Measurements from ENCODE around the gene RPLP1.
"Not testable (repeated sequence)": the region's sequence is repeated elsewhere in the genome, so short reads cannot be mapped to it uniquely, and the experiment has no call there.

Gene RPLP1

DNA sequence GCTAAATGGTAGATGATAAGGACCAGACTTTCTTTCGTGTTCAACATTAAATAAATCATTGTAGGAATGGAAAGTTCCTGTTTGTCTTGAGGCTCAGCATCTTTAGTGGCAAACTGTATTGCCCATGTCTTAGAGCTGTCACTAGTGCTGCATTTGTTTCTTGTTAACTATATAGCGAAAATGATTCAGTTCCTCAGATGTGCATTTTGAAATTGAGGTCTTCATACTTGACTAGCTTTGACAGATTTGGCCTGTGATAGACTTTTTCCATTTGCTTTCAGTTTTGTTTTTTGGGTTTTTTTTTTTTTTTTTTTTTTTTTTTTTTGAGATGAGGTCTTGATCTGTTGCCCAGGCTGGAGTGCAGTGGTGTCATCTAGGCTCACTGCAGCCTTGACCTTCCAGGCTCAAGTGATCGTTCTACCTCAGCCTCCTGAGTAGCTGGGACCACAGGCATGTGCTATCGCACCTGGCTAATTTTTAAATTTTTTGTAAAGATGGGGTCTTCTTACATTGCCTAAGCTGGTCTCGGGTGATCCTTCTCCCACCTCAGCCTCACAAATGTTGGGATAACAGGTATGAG, 9.5 kb upstream of the RPLP1 start:
- no peak for DNase-seq (ENCODE audit: insufficient read length)
- peak; percentile 42 for FAIRE-seq
- TF ChIP-seq POLR2AphosphoS5 (IDR thresholded peaks at IDR 0.05; ENCODE audit: low read depth, low read length) (no peak), TAF1 (IDR thresholded peaks at IDR 0.05; ENCODE audit: borderline replicate concordance, low read depth, low read length) (no peak), POLR2A (IDR thresholded peaks at IDR 0.05; ENCODE audit: low read depth, low read length) (no peak)

DNA sequence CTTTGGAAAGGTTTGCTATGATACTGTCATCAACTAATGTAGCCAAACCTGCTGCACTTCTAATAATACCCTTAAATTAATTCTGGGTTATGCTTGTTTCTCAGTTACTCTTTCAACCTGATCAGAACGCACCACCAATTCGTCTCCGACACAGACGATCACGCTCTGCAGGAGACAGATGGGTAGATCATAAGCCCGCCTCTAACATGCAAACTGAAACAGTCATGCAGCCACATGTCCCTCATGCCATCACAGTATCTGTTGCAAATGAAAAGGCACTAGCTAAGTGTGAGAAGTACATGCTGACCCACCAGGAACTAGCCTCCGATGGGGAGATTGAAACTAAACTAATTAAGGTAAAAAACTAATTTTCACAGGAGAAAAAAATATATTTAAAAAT, 7.9 kb upstream of the RPLP1 start:
- FAIRE-seq (no peak), DNase-seq (ENCODE audit: insufficient read length) (no peak)
- no peak for TF ChIP-seq POLR2AphosphoS5 (IDR thresholded peaks at IDR 0.05; ENCODE audit: low read depth, low read length)
- TF ChIP-seq POLR2A (IDR thresholded peaks at IDR 0.05; ENCODE audit: low read depth, low read length) = no peak
- no peak for TF ChIP-seq TAF1 (IDR thresholded peaks at IDR 0.05; ENCODE audit: borderline replicate concordance, low read depth, low read length)

DNA sequence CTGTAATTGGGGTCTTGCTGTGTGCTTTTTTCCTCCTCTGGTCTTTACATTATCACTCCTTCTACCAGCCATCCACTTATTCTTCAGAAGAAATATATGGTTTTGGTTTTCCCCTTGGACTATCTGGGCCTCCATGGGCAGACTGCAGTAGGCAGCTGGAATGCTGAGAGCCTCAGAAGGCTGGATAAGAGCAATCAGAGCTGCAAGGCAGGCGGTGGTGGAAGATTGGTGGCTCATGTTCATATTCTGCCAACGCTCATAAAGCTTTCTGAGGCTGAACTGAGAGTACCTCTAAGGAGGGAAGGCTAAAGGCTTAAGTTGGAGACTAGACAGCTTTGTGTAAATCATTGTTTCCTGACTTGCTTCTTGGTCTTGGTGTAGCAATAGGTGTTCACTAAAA, 5.7 kb upstream of the RPLP1 start:
- TF ChIP-seq TAF1 (IDR thresholded peaks at IDR 0.05; ENCODE audit: borderline replicate concordance, low read depth, low read length) (no peak), POLR2AphosphoS5 (IDR thresholded peaks at IDR 0.05; ENCODE audit: low read depth, low read length) (no peak), POLR2A (IDR thresholded peaks at IDR 0.05; ENCODE audit: low read depth, low read length) (no peak)
- no peak for FAIRE-seq
- DNase-seq (ENCODE audit: insufficient read length) = no peak

DNA sequence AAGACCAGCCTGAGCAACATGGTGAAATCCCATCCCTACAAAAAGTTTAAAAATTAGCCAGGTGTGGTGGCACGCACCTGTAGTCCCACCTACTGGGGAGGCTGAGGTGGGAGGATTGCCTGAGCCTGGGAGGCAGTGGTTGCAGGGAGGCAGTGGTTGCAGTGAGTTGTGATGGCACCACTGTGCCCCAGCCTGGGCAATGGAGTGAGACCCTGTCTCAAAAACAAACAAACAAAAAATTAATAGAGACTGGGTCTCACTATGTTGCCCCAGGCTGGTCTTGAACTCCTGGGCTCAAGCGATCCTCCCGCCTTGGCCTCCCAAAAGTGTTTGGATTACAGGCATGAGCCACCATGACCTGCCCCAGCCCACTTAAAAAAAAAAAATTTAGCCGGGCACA, 2.4 kb upstream of the RPLP1 start:
- not testable (repeated sequence) for FAIRE-seq; DNase-seq (ENCODE audit: insufficient read length)

DNA sequence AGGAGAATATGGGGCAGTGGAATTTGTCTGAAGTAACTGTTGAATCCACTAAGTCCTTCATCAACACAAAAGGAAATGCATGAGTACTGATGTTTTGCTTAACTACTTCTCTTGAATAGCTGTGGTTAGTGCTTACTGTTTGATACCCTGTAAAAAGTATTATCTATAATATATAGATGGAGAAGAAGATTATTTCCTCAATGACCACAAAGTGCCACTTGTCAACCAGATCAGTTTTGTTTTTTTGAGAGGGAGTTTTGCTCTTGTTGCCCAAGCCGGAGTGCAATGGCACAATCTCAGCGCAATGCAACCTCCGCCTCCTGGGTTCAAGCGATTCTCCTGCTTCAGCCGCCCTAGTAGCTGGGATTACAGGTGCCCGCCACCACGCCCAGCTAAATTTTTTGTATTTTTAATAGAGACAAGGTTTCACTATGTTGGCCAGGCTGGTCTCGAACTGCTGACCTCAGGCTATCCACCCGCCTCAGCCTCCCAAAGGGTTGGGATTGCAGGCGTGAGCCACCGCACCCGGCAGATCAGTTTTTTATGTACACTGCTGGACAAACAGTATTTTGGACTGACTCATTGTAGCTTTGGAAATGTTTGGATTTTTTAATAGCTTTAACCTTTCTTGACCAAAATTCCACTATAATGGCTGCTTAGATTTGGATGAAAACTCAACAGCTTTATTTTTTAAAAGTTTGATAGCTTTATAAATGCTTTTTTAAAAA, 1.5 kb upstream of the RPLP1 start:
- DNase-seq (ENCODE audit: insufficient read length) = no peak
- TF ChIP-seq POLR2AphosphoS5 (IDR thresholded peaks at IDR 0.05; ENCODE audit: low read depth, low read length) (no peak), TAF1 (IDR thresholded peaks at IDR 0.05; ENCODE audit: borderline replicate concordance, low read depth, low read length) (no peak), POLR2A (IDR thresholded peaks at IDR 0.05; ENCODE audit: low read depth, low read length) (no peak)
- FAIRE-seq = no peak

DNA sequence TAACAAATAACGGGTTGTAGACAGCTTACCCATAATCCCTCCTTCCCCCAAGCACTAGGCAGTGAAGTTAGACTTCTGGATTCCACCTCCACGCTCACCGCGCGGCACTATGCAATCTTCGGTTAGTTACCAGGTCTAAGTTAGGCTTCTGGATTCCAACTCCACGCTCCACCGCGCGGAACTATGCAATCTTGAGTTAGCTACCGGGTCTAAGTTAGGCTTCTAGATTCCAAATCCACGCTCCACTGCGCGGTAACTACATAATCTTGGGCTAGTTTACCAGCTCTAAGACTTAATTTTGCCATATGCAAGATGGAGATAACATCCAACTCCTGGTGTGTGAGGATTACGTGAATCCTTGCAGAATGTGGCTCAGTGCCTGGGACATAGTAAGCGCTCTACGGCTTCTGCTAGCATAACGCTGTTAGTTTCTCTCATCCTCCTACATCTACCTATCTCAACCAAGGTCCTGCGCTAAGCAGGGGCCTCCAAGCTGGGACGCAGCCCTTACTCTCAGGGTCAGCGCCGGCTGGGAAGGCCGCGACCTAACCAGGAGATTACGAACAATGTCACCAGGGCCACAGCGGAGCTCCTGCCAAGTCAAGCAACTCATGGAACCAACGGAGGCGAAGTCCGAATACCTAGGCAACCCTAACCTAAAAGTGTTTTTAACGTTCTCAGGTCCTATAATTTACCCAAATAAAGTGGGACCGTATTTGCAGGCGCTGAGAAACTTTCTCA, 497 bp upstream of the RPLP1 start:
- no peak for DNase-seq (ENCODE audit: insufficient read length)
- FAIRE-seq = peak; percentile 90
- TF ChIP-seq TAF1 (IDR thresholded peaks at IDR 0.05; ENCODE audit: borderline replicate concordance, low read depth, low read length) (0 out of 2 replicates have a peak, but pooled peaks have one; percentile 0), POLR2A (IDR thresholded peaks at IDR 0.05; ENCODE audit: low read depth, low read length) (no peak)

DNA sequence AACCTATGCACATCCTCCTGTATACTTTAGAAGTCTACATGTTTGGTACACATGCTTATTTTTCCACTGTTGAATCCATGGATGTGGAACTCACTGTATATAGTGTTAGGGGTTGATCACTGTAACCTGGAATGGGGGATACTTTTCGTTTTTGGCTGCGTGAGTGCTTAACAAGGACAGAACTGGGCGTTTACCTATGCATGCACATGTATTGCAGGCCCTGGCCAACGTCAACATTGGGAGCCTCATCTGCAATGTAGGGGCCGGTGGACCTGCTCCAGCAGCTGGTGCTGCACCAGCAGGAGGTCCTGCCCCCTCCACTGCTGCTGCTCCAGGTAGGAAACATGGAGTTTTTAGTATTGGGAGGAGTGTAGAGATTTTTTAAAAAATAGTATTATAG, 2.3 kb downstream of the RPLP1 start:
- TF ChIP-seq POLR2AphosphoS5 (IDR thresholded peaks at IDR 0.05; ENCODE audit: low read depth, low read length) (no peak), POLR2A (IDR thresholded peaks at IDR 0.05; ENCODE audit: low read depth, low read length) (no peak)
- FAIRE-seq = no peak
- DNase-seq (ENCODE audit: insufficient read length) = no peak

DNA sequence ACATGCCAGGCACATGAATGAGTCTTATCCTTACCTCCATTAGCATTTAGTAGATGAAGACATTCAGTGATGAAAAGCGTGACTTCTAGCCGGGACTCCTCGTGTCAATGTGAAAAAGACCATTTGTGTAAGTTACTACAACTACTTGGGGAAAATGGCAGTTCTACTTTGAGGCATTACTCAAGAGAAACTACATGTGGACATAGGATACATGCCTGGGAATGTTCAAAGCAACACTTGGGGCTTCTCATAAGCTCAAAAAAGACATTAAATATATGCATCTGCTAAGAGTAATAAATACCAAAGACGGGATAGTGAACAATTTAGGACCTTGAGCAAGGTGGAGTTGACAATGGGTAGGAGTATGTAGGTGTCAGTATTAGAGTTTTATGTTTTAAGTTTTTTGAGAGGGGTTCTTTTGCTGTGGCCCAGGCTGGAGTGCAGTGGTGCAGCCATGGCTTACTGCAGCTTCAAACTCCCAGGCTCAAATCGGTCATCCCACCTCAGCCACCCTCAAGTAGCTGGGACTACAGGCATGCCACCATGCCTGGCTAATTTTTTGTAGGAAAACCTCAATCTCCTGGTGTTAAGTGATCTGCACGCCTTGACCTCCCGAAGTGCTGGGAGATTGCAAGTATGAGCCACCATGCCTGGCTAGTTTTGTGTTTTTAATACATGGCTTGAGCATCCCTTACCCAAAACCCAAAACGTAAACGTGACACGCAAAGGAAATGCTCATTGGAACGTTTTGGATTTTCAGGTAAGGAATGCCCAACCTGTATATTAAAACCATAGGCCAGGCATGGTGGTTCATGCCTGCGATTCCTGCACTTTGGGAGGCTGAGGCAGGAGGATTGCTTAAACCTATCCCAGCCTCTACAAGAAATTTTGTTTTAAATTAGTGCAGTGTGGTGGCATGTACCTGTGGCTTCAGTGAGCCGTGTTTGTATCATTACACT, 3.9 kb downstream of the RPLP1 start:
- DNase-seq (ENCODE audit: insufficient read length) = no peak
- no peak for FAIRE-seq
- TF ChIP-seq POLR2A (IDR thresholded peaks at IDR 0.05; ENCODE audit: low read depth, low read length) (peak; percentile 83), POLR2AphosphoS5 (IDR thresholded peaks at IDR 0.05; ENCODE audit: low read depth, low read length) (peak; percentile 86), TAF1 (IDR thresholded peaks at IDR 0.05; ENCODE audit: borderline replicate concordance, low read depth, low read length) (no peak)

DNA sequence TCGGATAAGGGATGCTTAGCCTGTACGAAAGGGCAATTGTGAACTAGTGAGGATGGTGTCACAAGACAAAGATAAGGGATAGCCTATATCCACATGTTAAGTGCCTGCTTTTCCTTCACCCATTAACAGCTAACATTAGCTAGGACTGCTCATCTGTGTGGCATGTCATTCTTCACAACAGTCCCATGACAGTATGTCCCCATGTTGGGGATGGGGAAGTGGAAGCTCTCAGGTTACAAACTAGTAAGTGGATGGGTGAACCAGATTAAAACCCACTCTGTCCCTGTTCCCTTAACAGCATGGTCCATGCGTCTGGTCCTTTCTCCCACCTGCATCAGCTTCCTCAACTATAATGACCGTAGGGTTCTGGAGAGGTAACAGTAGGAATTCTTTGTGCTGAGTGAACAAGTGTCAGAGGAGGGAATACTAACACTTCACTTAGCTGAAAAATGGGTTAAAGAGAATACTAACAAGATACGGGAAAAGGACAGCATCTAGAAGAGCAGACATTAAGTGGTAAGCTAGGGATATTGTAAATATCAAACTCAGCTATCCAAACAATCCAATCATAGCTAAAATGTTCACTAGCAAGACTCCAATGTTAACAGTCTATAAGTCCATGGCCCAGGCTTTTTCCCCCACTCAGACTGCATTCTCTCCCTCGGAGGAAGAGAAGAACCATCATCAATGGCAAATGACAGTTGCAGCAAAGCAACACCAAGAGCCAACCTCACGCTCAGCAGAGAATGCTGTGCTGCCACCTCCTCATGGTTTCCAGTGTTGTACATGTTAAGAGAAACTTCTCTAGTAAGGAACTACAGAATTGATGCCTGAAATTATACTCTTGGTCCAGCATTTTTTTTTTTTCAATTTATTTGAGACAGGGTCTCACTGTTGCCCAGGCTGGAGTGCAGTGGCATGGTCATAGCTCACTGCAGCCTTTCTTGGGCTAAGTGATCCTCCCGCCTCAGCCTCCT, 5.0 kb downstream of the RPLP1 start:
- FAIRE-seq = no peak
- no peak for DNase-seq (ENCODE audit: insufficient read length)

DNA sequence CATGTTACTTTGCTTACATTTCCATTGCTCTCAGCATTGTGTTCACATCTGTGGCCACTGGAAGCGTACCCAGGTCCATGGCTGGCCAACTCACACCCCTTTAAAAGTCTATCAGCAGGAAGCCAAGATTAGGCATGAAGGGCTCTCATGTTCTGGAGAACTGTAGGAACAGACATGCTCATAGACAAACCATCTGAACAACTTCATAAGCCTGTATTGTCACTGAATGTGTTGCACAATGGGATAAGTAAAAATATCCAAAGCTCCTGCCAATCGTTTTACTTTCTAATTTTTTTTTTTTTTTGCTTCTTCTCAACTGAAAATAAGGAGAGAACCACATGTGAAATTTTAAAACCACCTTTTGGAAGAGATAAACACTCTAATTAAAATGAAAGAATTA, 6.4 kb downstream of the RPLP1 start:
- DNase-seq (ENCODE audit: insufficient read length) (no peak), FAIRE-seq (no peak)
- TF ChIP-seq POLR2A (IDR thresholded peaks at IDR 0.05; ENCODE audit: low read depth, low read length) = no peak

More for the DNA sequence above, 5.0 kb downstream of the RPLP1 start:
- TF ChIP-seq TAF1 (IDR thresholded peaks at IDR 0.05; ENCODE audit: borderline replicate concordance, low read depth, low read length) (no peak), POLR2AphosphoS5 (IDR thresholded peaks at IDR 0.05; ENCODE audit: low read depth, low read length) (0 out of 2 replicates have a peak, but pooled peaks have one; percentile 36), POLR2A (IDR thresholded peaks at IDR 0.05; ENCODE audit: low read depth, low read length) (peak; percentile 58; the same call in 1 of the 2 replicates)
